B cell (primary cell): Measurements from ENCODE around the gene TAS2R20. TPM values are rescaled to one million over a fixed set of nuclear protein-coding genes. Genes with fewer than 3 reads are reported as not detected.

ENCODE experiments used
- ATAC-seq: fragments of 200-7000 bp; cut with Tn5 transposase; one replicate; pipeline ENCODE4 v1.10.0; 2021; ENCODE audit warnings: low read depth, mild to moderate bottlenecking, moderate number of reproducible peaks, moderate library complexity
- CTCF ChIA-PET: fragments of 350-600 bp; sonication (Branson Sonifier 250); formaldehyde crosslinking; loops from one replicate; lab custom pipeline; 2021; ENCODE audit warnings: antibody characterized with exemption, inconsistent platforms; lab: Charles Lee
- POLR2A ChIA-PET: fragments of 350-600 bp; sonication (Branson Sonifier 250); formaldehyde crosslinking; loops from one replicate; lab custom pipeline; 2021; ENCODE audit warnings: antibody characterized with exemption; lab: Charles Lee
- DNase-seq: peaks from one replicate; pipeline ENCODE4 v3.0.0; 2013
- H2AFZ ChIP-seq: 2 replicates; pipeline ENCODE4 v1.6.1; 2012; ENCODE audit warnings: mild to moderate bottlenecking, low read depth, low read length; ENCODE audit not compliant: insufficient read depth, poor library complexity, severe bottlenecking
- H3K27ac ChIP-seq, 2 donors: 1 replicate in 1 of 2; 2 replicates in 1 of 2; pipeline ENCODE4 v1.5.1; 2012 to 2013; ENCODE audit warnings: low read length in 2 of 2, mild to moderate bottlenecking in 2 of 2, moderate library complexity in 1 of 2
- H3K27me3 ChIP-seq, 4 experiments: fragments of 200-600 bp in 1 of 4; sonication (generic) in 1 of 4; replicated peaks in 1 of 4; 1 replicate in 2 of 4; 2 replicates in 2 of 4; pipeline versions ENCODE4 v1.6.1 to v1.7.0; 2013 to 2016; ENCODE audit warnings: low read length in 3 of 4, mild to moderate bottlenecking in 2 of 4, mixed read lengths in 1 of 4, moderate library complexity in 1 of 4; ENCODE audit not compliant: insufficient read depth in 4 of 4, control insufficient read depth in 3 of 4; ENCODE audit errors: control extremely low read depth in 1 of 4
- H3K36me3 ChIP-seq, 2 experiments: replicated peaks in 1 of 2; 1 replicate in 1 of 2; 2 replicates in 1 of 2; pipeline versions ENCODE4 v1.6.1 to v1.7.1; 2013; ENCODE audit warnings: low read length in 1 of 2; ENCODE audit not compliant: insufficient read depth in 2 of 2, control insufficient read depth in 1 of 2; ENCODE audit errors: control extremely low read depth in 1 of 2, extremely low read depth in 1 of 2
- H3K4me1 ChIP-seq, 2 donors: fragments of 200-600 bp in 1 of 2; sonication (generic) in 1 of 2; 1 replicate in 1 of 2; 2 replicates in 1 of 2; pipeline versions ENCODE4 v1.5.1 to v1.6.1; 2013 to 2017; ENCODE audit warnings: low read length in 2 of 2; ENCODE audit not compliant: control insufficient read depth in 2 of 2, insufficient read depth in 2 of 2
- H3K4me2 ChIP-seq: replicated peaks from 2 replicates; pipeline ENCODE3; 2012; ENCODE audit warnings: mild to moderate bottlenecking, low read depth, low read length; ENCODE audit not compliant: poor library complexity, severe bottlenecking
- H3K4me3 ChIP-seq, 5 experiments: fragments of 200-600 bp in 1 of 5; sonication (generic) in 1 of 5; 1 replicate in 3 of 5; 2 replicates in 2 of 5; pipeline versions ENCODE4 v1.5.1 to v1.7.0; 2011 to 2016; ENCODE audit warnings: low read length in 4 of 5, mild to moderate bottlenecking in 4 of 5, low read depth in 2 of 5, control low read depth in 1 of 5, moderate library complexity in 1 of 5; ENCODE audit not compliant: insufficient read depth in 1 of 5; ENCODE audit errors: control extremely low read depth in 1 of 5, extremely low read depth in 1 of 5
- H3K79me2 ChIP-seq: fragments of 200-600 bp; sonication (generic); one replicate; pipeline ENCODE4 v1.6.0; 2016; ENCODE audit warnings: low read length; ENCODE audit not compliant: control insufficient read depth, insufficient read depth
- H3K9ac ChIP-seq: fragments of 200-600 bp; sonication (generic); 2 replicates; pipeline ENCODE4 v1.6.1; 2017; ENCODE audit warnings: mild to moderate bottlenecking, low read length, moderate library complexity
- H3K9me3 ChIP-seq, 3 donors: one replicate each; pipeline versions ENCODE4 v1.6.1 to v1.7.1; 2013; ENCODE audit warnings: low read length in 2 of 3; ENCODE audit not compliant: control insufficient read depth in 2 of 3, insufficient read depth in 1 of 3; ENCODE audit errors: control extremely low read depth in 1 of 3
- H4K20me1 ChIP-seq: 2 replicates; pipeline ENCODE4 v1.6.0; 2012; ENCODE audit warnings: mild to moderate bottlenecking, low read length; ENCODE audit not compliant: insufficient read depth, control insufficient read depth, poor library complexity, severe bottlenecking
- H3K27ac Mint-ChIP-seq: one replicate; pipeline ENCODE4 v1.8.0; 2021; ENCODE audit warnings: mixed read lengths
- H3K27me3 Mint-ChIP-seq: one replicate; pipeline ENCODE4 v1.8.0; 2021; ENCODE audit warnings: mixed read lengths
- H3K4me1 Mint-ChIP-seq: one replicate; pipeline ENCODE4 v1.8.0; 2021; ENCODE audit warnings: mixed read lengths
- H3K4me3 Mint-ChIP-seq: one replicate; pipeline ENCODE4 v1.8.0; 2021; ENCODE audit warnings: mixed read lengths
- H3K9me3 Mint-ChIP-seq: one replicate; pipeline ENCODE4 v1.8.0; 2022; ENCODE audit warnings: mixed read lengths; ENCODE audit not compliant: insufficient read depth
- EZH2 ChIP-seq: IDR thresholded peaks from 2 replicates; pipeline ENCODE4 v1.6.1; 2012; ENCODE audit warnings: borderline replicate concordance, low read depth, mild to moderate bottlenecking, moderate library complexity, low read length; ENCODE audit not compliant: insufficient read depth, poor library complexity, severe bottlenecking
- WGBS: methylation state at CpG from one replicate; pipeline ENCODE4 v1.1.5; 2013; ENCODE audit warnings: missing lambda C conversion rate; ENCODE audit not compliant: insufficient coverage; 5-methylcytosine and 5-hydroxymethylcytosine counted together
- intact Hi-C: fragments of 100-400 bp; cut with micrococcal nuclease; formaldehyde crosslinking; loops from one replicate; pipeline ENCODE4 v1.10.0; 2022
- polyA plus RNA-seq: library from polyadenylated mRNA; depleted of rRNA; stranded (reverse); fragments of >200 nt; gene quantifications from 2 replicates; pipeline ENCODE4 v1.2.3, GENCODE V29; 2012
- total RNA-seq, 2 donors: library from RNA; stranded (reverse); fragments of 120-200 nt in 1 of 2; gene quantifications; 1 replicate in 1 of 2; 2 replicates in 1 of 2; pipeline versions ENCODE4 v1.2.3 to v1.2.4, GENCODE V29; 2013 to 2022
- TF ChIP-seq, protein P1 (sequence below): fragments of 200-600 bp; IDR thresholded peaks from one replicate; pipeline ENCODE4 v1.8.0; 2022; ENCODE audit warnings: antibody characterized with exemption, mild to moderate bottlenecking

Gene TAS2R20
- total and polyA plus RNA-seq, 2 donors (not counting 1 experiment from before 2014, with no cell fraction given), result 1.0 to 4.0 TPM

DNA sequence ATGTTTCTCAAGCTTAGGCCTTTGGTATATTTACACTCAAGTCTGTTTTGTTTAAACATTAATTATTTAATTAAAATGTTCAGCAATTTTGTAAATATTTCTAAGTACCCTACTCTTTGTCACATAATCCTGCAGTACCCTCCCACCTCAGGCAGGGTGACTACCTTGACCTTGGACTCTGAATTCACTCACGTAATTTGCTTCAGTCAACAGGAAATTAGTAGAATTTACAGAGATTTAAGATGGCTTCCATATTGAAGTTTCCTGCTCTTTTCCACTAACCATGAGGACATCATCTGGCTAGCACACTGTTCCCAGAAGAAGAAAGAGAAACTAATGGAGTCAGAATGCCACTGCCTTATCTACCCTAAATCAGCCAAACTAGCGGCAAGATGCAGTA, 25.3 kb upstream of the TAS2R20 start:
- Histone ChIP-seq H3K4me1 (no peaks in the 10 kb centered on the region), H4K20me1 (no peaks in the 10 kb centered on the region), H3K4me3 (no peak overlapping the region), H3K9ac (no peak overlapping the region), H3K27me3 (no peaks in the 10 kb centered on the region), H3K4me2 (no peak overlapping the region), H3K36me3 (peaks cover 1 to 6% of the 10 kb centered on the region in 2 experiments), H3K9me3 (peaks cover 0 to 5% (median 1%) of the 10 kb centered on the region in 3 donors), H3K27ac (no peak overlapping the region), H3K79me2 (no peaks in the 10 kb centered on the region), H2AFZ (no peak overlapping the region)
- ChIA-PET POLR2A (no interaction called here), CTCF (no interaction called here)
- Mint-ChIP-seq H3K27ac (no peak overlapping the region), H3K9me3 (peaks cover 3% of the 10 kb centered on the region), H3K4me1 (no peaks in the 10 kb centered on the region), H3K27me3 (no peaks in the 10 kb centered on the region), H3K4me3 (no peak overlapping the region)
- TF ChIP-seq EZH2, result no peak
- TF ChIP-seq, protein P1, sequence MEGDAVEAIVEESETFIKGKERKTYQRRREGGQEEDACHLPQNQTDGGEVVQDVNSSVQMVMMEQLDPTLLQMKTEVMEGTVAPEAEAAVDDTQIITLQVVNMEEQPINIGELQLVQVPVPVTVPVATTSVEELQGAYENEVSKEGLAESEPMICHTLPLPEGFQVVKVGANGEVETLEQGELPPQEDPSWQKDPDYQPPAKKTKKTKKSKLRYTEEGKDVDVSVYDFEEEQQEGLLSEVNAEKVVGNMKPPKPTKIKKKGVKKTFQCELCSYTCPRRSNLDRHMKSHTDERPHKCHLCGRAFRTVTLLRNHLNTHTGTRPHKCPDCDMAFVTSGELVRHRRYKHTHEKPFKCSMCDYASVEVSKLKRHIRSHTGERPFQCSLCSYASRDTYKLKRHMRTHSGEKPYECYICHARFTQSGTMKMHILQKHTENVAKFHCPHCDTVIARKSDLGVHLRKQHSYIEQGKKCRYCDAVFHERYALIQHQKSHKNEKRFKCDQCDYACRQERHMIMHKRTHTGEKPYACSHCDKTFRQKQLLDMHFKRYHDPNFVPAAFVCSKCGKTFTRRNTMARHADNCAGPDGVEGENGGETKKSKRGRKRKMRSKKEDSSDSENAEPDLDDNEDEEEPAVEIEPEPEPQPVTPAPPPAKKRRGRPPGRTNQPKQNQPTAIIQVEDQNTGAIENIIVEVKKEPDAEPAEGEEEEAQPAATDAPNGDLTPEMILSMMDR, result no peak
- no peak for ATAC-seq
- WGBS, result no CpG with 5 or more reads among the region's 2 CpGs
- no peak for DNase-seq
- intact Hi-C loops, result no loop called here

DNA sequence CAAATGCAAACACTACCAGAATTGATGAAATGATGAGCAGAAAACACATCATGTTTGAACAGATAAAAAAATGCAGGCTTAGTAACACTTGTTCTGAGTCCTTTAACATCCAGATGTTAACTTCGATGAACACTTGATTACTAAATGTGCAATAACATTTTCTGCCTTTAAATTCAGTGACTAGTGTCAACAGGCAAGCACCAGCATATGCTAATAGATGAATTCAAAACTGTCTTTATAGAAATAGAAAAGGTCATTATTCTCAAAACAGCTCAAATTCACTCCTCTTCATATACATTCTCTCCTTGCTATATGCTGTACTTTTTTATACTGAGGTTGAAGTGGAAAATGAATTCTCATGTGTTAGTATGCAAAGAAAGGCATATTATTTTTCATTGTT, 24.4 kb upstream of the TAS2R20 start, which contains the start of gene TAS2R19:
Gene TAS2R19 (minus strand): TSS at position 101 of the 400 bp plus-strand sequence. CDS start 49 bp downstream, at position 52.
- Histone ChIP-seq H4K20me1 (no peaks in the 10 kb centered on the region), H3K79me2 (no peaks in the 10 kb centered on the region), H3K27me3 (no peaks in the 10 kb centered on the region), H3K27ac (no peak within 1 kb of the TSS), H2AFZ (no peak within 1 kb of the TSS), H3K4me1 (no peaks in the 10 kb centered on the region), H3K4me3 (no peak within 1 kb of the TSS), H3K4me2 (no peak within 1 kb of the TSS), H3K9ac (no peak within 1 kb of the TSS), H3K9me3 (peaks cover 0 to 5% (median 1%) of the 10 kb centered on the region in 3 donors), H3K36me3 (peaks cover 1 to 3% of the 10 kb centered on the region in 2 experiments)
- H3K4me3 Mint-ChIP-seq, result no peak within 1 kb of the TSS
- H3K4me1 Mint-ChIP-seq, result peaks cover 2% of the 10 kb centered on the region
- DNase-seq (no peak), ATAC-seq (no peak)
- H3K27me3 Mint-ChIP-seq, result no peaks in the 10 kb centered on the region
- ChIA-PET CTCF (no interaction called here), POLR2A (no interaction called here)
- WGBS, result no CpG with 5 or more reads among the region's 1 CpG
- TF ChIP-seq EZH2, result no peak
- TF ChIP-seq, protein P1, result no peak
- H3K9me3 Mint-ChIP-seq, result peaks cover 3% of the 10 kb centered on the region
- no peak within 1 kb of the TSS for H3K27ac Mint-ChIP-seq
- intact Hi-C loops, result no loop called here
